Gastrocnemius medialis (tissue), 4 donors: Measurements from ENCODE around the gene OR6J1.

ENCODE experiments used
- POLR2A ChIP-seq, 2 donors: fragments of 450-650 bp; IDR thresholded peaks; one replicate each; pipeline ENCODE4 v1.6.1; 2017; ENCODE audit warnings: antibody characterized with exemption in 2 of 2, mild to moderate bottlenecking in 2 of 2, moderate library complexity in 2 of 2
- TF ChIP-seq, protein P1 (sequence below), 5 experiments: fragments of 450-650 bp in 3 of 5; fragments of 200-600 bp in 2 of 5; sonication (generic) in 2 of 5; IDR thresholded peaks in 4 of 5; conservative IDR thresholded peaks in 1 of 5; 1 replicate in 4 of 5; 2 replicates in 1 of 5; pipeline ENCODE4 v1.5.1; 2016 to 2019; ENCODE audit warnings: antibody characterized with exemption in 5 of 5, mild to moderate bottlenecking in 3 of 5, moderate library complexity in 3 of 5

DNA sequence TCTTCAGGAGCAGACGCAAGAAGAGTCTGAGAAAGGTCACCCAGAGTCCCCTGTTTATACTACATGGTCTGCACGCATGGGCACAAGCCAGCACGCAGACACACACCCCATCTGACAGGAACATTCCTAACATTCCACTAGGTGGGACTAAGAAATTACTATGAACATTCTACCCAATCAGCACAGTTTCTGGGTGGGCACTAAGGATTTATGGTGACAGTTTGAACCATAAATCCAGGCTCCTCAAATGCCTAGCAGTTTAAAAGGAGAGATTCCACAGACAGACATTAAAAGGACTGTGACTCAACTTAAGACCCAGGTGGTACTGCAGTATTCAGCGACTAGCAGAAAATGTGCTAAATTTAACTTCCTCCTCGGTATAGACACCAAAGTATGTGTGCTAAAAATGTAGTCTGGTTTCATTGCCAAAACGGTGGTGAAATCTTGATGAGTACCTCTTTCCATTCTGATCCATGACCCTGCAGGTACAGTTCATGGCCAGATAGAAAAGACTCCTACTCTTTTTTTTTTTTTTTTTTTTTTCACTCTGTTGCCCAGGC lies 29.8 kb downstream of the OR6J1 start:
- TF ChIP-seq, protein P1, sequence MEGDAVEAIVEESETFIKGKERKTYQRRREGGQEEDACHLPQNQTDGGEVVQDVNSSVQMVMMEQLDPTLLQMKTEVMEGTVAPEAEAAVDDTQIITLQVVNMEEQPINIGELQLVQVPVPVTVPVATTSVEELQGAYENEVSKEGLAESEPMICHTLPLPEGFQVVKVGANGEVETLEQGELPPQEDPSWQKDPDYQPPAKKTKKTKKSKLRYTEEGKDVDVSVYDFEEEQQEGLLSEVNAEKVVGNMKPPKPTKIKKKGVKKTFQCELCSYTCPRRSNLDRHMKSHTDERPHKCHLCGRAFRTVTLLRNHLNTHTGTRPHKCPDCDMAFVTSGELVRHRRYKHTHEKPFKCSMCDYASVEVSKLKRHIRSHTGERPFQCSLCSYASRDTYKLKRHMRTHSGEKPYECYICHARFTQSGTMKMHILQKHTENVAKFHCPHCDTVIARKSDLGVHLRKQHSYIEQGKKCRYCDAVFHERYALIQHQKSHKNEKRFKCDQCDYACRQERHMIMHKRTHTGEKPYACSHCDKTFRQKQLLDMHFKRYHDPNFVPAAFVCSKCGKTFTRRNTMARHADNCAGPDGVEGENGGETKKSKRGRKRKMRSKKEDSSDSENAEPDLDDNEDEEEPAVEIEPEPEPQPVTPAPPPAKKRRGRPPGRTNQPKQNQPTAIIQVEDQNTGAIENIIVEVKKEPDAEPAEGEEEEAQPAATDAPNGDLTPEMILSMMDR (IDR thresholded peaks at IDR 0.05 in 4 of 5, conservative IDR thresholded peaks at IDR 0.05 in 1 of 5) = no peak
- no peak for TF ChIP-seq POLR2A (IDR thresholded peaks at IDR 0.05)
